ENCODE results near the gene CNPPD1. TPM values are rescaled to one million over a fixed set of nuclear protein-coding genes. Genes with fewer than 3 reads are reported as not detected.

The CNPPD1 gene
- total RNA-seq, 1 donor from 2014 or later, result 82.8 TPM

- intact Hi-C loops (cut with micrococcal nuclease), result no loop called here
These were observed 11.4 kb downstream of the CNPPD1 start for GRCh38 chr2:219165058-219165911.

- intact Hi-C loops (cut with micrococcal nuclease), result loop anchor here (5.0 kb wide), 5 partner anchors 379 to 946 kb away; partner anchors contain the start of genes ARPC2, CHPF, CTDSP1 and TMEM198
These were observed 13.6 kb downstream of the CNPPD1 start for GRCh38 chr2:219163156-219163555.

GRCh38 chr2:219161097-219161496 is 15.6 kb downstream of the CNPPD1 start:
- intact Hi-C loops (cut with micrococcal nuclease), result loop anchor here (2.0 to 5.0 kb wide), 6 partner anchors 58 to 944 kb away; partner anchors contain the start of genes ABCB6, ARPC2, CHPF and CTDSP1

- intact Hi-C loops (cut with micrococcal nuclease), result loop anchor here (1.0 to 5.0 kb wide), 21 partner anchors 11 to 943 kb away; partner anchors contain the start of genes ABCB6, ANKZF1, ARPC2 and ATG9A
These were observed 16.3 kb downstream of the CNPPD1 start, which contains the start of gene NHEJ1 for GRCh38 chr2:219160186-219161017. NHEJ1 (minus strand) TSS chr2:219160815; CDS start chr2:219158362, 2,453 bp downstream.

- intact Hi-C loops (cut with micrococcal nuclease), result loop anchor here (1.0 to 5.0 kb wide), 22 partner anchors 12 to 942 kb away; partner anchors contain the start of genes ABCB6, ANKZF1, ARPC2 and ATG9A
These were observed 16.9 kb downstream of the CNPPD1 start for GRCh38 chr2:219159771-219160185.

GRCh38 chr2:219158586-219158985 is 18.1 kb downstream of the CNPPD1 start:
- intact Hi-C loops (cut with micrococcal nuclease), result loop anchor here (5.0 kb wide), 1 partner anchor 306 kb away; no protein-coding TSS in a partner anchor

- intact Hi-C loops (cut with micrococcal nuclease), result loop anchor here (5.0 kb wide), 1 partner anchor 306 kb away; no protein-coding TSS in a partner anchor
These were observed 18.7 kb downstream of the CNPPD1 start for GRCh38 chr2:219158025-219158424.

GRCh38 chr2:219157396-219157795 is 19.3 kb downstream of the CNPPD1 start:
- intact Hi-C loops (cut with micrococcal nuclease), result loop anchor here (5.0 kb wide), 1 partner anchor 305 kb away; no protein-coding TSS in a partner anchor

GRCh38 chr2:219155054-219155644 is 21.6 kb downstream of the CNPPD1 start:
- intact Hi-C loops (cut with micrococcal nuclease), result loop anchor here (1.0 to 5.0 kb wide), 4 partner anchors 97 to 303 kb away; no protein-coding TSS in a partner anchor

GRCh38 chr2:219149667-219150066 is 27.1 kb downstream of the CNPPD1 start:
- intact Hi-C loops (cut with micrococcal nuclease), result no loop called here

GRCh38 chr2:219142329-219142728 is 34.4 kb downstream of the CNPPD1 start:
- intact Hi-C loops (cut with micrococcal nuclease), result no loop called here

GRCh38 chr2:219140722-219141121 is 36.0 kb downstream of the CNPPD1 start:
- intact Hi-C loops (cut with micrococcal nuclease), result no loop called here

GRCh38 chr2:219133976-219134375 is 42.7 kb downstream of the CNPPD1 start:
- intact Hi-C loops (cut with micrococcal nuclease), result no loop called here

GRCh38 chr2:219131744-219132143 is 45.0 kb downstream of the CNPPD1 start:
- intact Hi-C loops (cut with micrococcal nuclease), result no loop called here

- intact Hi-C loops (cut with micrococcal nuclease), result no loop called here
These were observed 45.4 kb downstream of the CNPPD1 start for GRCh38 chr2:219131327-219131726.

GRCh38 chr2:219129589-219129988 is 47.1 kb downstream of the CNPPD1 start:
- intact Hi-C loops (cut with micrococcal nuclease), result no loop called here

- intact Hi-C loops (cut with micrococcal nuclease), result no loop called here
These were observed 48.3 kb downstream of the CNPPD1 start for GRCh38 chr2:219128396-219128795.

- intact Hi-C loops (cut with micrococcal nuclease), result no loop called here
These were observed 49.6 kb downstream of the CNPPD1 start for GRCh38 chr2:219127037-219127635.

- intact Hi-C loops (cut with micrococcal nuclease), result no loop called here
These were observed 50.2 kb downstream of the CNPPD1 start for GRCh38 chr2:219126555-219126954.

- intact Hi-C loops (cut with micrococcal nuclease), result no loop called here
These were observed 50.8 kb downstream of the CNPPD1 start for GRCh38 chr2:219125886-219126270.

Data from T-helper 1 cell treated with Interleukin-12 subunit alpha and Interleukin-12 subunit beta and Interleukin-4 antibody, amounts not matched to agents 30 ng/mL and 1 ng/mL, for 36 hours (primary cell).